Activated naive CD4-positive, alpha-beta T cell treated with anti-CD3 and anti-CD28 coated beads, Interleukin-2, amount 10 ng/mL, durations not matched to agents 7 days and 5 days (primary cell): ENCODE data around the gene MMP15.
A peak's percentile ranks its signal among the peaks of the same experiment; 100 is the strongest.
"Not testable (repeated sequence)": the region's sequence is repeated elsewhere in the genome, so short reads cannot be mapped to it uniquely, and the experiment has no call there.

Experiments
- CTCF ChIA-PET: fragments of 350-600 bp; sonication (Branson Sonifier 250); formaldehyde crosslinking; loops from one replicate; lab custom pipeline; 2021; ENCODE audit warnings: antibody characterized with exemption; lab: Charles Lee
- DNase-seq: peaks from one replicate; pipeline ENCODE4 v3.0.0-alpha.2; 2020
- H3K27ac Mint-ChIP-seq: one replicate; pipeline ENCODE4 v1.8.0; 2021; ENCODE audit warnings: mild to moderate bottlenecking, moderate library complexity, mixed read lengths
- H3K27me3 Mint-ChIP-seq: one replicate; pipeline ENCODE4 v1.8.0; 2021; ENCODE audit warnings: mild to moderate bottlenecking, mixed read lengths
- H3K36me3 Mint-ChIP-seq: one replicate; pipeline ENCODE4 v1.8.0; 2021; ENCODE audit warnings: mixed read lengths
- H3K4me1 Mint-ChIP-seq: one replicate; pipeline ENCODE4 v1.8.0; 2021; ENCODE audit warnings: mixed read lengths
- H3K4me3 Mint-ChIP-seq: one replicate; pipeline ENCODE4 v1.8.0; 2021; ENCODE audit warnings: mild to moderate bottlenecking, moderate library complexity, mixed read lengths
- H3K9me3 Mint-ChIP-seq: one replicate; pipeline ENCODE4 v1.8.0; 2021; ENCODE audit warnings: mixed read lengths

Gene MMP15

DNA sequence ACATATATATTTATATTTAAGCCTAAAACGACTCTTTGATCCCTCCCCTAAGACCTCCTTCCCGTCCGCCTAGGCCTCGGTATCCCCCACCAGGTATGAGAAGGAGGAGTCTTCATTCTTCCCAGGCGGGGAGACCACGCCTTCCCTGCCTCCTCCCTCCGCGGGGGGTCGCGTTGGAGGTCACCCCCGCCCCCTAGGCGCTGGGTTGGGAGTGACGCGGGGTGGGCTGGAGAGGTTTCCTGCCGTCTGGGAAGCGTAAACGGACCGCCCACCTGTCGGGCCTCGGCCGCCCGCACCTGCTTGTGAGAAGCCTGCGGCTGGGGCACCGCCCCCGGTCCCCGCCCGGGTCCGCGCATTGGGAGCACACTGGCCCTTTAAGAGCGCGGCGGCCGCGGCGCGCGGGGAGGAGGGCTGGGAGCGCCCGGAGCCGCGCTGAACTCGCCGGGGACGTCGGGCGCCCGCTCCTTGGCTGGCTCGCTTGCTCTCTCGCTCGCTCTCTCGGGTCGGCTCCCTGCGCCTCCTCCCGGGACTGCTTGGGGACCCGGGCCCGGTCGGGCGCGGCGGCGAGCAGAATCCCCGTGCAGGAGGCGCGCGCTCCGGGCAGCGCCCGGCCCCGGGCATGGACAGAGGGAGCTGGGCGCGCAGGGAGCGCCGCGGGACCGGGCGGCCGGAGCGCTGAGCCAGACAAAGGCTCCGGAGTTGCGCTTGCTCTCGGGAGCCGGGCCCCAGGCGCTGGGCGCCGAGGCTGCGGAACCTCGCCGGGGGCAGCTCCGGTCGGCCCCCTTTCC, at the start of gene MMP15:
Gene MMP15 (plus strand): TSS at position 404 of the 788 bp plus-strand sequence. CDS start 597 bp downstream, outside the sequence.
- no peaks in the 10 kb centered on the region for H3K9me3 Mint-ChIP-seq
- no peak within 1 kb of the TSS for H3K27ac Mint-ChIP-seq
- H3K36me3 Mint-ChIP-seq = peaks cover 4% of the 10 kb centered on the region
- CTCF ChIA-PET = interaction anchor here (0.8 to 1.4 kb wide), 4 partner anchors 45 to 467 kb away, joined by 3 to 4 read pairs (median 3); partner anchors contain the start of gene CFAP20
- peaks cover 14% of the 10 kb centered on the region for H3K4me1 Mint-ChIP-seq
- peaks cover 61% of the 10 kb centered on the region for H3K27me3 Mint-ChIP-seq
- H3K4me3 Mint-ChIP-seq = peak within 1 kb of the TSS; percentile 83
- peak; percentile 75 for DNase-seq

DNA sequence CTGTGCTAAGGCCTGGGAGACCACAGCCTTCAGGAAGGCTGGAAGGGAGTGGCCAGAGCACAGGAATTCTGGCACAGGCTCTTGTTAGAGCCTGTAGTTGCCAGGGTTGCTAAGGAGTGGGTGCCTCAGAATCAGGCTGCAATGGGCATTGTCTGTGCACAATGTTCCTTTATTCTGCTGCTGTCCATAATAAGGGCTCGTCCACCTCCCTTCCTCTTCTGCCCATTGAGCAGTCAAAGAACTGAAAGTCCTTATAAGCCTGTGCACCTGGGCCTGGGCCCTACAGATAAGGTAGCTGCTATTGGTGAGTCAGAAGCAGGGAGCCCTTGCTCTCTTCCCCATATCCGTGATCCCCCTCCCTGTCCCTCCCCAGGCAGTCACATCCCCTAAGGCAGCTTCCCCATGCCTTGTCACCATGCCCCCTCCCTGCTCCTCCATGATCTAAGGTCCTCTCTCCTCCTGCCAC, 49.2 kb upstream of the MMP15 start:
- CTCF ChIA-PET = interaction anchor here (2.1 kb wide), 1 partner anchor 22 kb away, joined by 6 read pairs; no protein-coding TSS in a partner anchor
- no peaks in the 10 kb centered on the region for H3K36me3 Mint-ChIP-seq
- no peak for DNase-seq
- no peak overlapping the region for H3K4me3 Mint-ChIP-seq
- no peak overlapping the region for H3K27ac Mint-ChIP-seq
- peaks cover 19% of the 10 kb centered on the region for H3K27me3 Mint-ChIP-seq
- H3K4me1 Mint-ChIP-seq = peaks cover 5% of the 10 kb centered on the region
- H3K9me3 Mint-ChIP-seq = no peaks in the 10 kb centered on the region

DNA sequence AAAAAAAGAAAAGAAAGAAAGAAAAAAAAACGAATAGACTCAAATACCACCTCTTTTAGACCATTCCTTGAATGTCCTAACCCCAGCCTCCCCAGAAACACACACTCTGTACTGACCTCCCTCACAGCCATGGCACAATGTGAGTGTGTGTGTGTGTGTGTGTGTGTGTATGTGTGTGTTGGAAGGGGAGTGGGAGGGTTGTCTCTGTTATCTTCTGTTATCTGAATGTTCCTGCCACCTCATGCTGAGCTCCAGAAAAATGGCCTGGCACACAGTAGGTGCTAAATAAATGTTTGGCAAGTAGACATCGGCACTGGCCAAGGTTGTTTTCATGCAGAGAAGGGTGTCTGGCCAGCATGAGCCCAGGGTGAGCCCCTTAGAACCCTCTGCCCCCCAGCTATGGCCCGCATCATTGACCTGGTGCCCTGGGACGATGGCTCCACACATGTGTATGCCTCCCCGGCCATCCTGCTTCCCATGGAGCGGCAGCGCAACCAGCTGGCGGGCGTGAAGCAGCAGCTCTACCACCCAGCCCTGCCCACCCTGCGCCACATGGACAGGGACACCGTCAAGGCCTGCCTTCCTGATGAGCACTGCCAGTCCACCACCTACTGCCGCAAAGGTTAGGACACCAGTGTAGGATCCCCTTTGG, 48.0 kb upstream of the MMP15 start:
- no peak overlapping the region for H3K27ac Mint-ChIP-seq
- H3K27me3 Mint-ChIP-seq = peaks cover 14% of the 10 kb centered on the region
- no peaks in the 10 kb centered on the region for H3K36me3 Mint-ChIP-seq
- H3K4me3 Mint-ChIP-seq = no peak overlapping the region
- CTCF ChIA-PET = interaction anchor here (2.1 kb wide), 1 partner anchor 21 kb away, joined by 6 read pairs; no protein-coding TSS in a partner anchor
- no peaks in the 10 kb centered on the region for H3K4me1 Mint-ChIP-seq
- no peak for DNase-seq
- no peaks in the 10 kb centered on the region for H3K9me3 Mint-ChIP-seq

DNA sequence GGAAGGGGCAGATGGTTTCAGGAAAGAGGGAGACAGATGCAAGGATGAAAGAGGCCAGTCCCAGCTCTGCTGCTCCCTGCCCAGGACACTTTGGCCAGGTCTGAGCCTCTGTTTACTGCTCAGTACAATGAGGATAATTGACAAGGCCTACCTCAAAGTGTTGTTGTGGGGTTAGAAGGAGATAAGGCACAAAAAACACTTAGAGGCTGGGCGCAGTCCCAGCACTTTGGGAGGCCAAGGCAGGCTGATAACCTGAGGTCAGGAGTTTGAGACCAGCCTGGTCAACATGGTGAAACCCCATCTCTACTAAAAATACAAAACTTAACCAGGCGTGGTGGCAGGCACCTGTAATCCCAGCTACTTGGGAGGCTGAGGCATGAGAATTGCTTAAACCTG, 47.5 kb upstream of the MMP15 start:
- not testable (repeated sequence) for H3K27ac Mint-ChIP-seq, DNase-seq, H3K4me1 Mint-ChIP-seq, H3K4me3 Mint-ChIP-seq, H3K9me3 Mint-ChIP-seq, H3K36me3 Mint-ChIP-seq
- CTCF ChIA-PET = interaction anchor here (2.1 kb wide), 1 partner anchor 21 kb away, joined by 6 read pairs; no protein-coding TSS in a partner anchor
- H3K27me3 Mint-ChIP-seq = peaks cover 14% of the 10 kb centered on the region

DNA sequence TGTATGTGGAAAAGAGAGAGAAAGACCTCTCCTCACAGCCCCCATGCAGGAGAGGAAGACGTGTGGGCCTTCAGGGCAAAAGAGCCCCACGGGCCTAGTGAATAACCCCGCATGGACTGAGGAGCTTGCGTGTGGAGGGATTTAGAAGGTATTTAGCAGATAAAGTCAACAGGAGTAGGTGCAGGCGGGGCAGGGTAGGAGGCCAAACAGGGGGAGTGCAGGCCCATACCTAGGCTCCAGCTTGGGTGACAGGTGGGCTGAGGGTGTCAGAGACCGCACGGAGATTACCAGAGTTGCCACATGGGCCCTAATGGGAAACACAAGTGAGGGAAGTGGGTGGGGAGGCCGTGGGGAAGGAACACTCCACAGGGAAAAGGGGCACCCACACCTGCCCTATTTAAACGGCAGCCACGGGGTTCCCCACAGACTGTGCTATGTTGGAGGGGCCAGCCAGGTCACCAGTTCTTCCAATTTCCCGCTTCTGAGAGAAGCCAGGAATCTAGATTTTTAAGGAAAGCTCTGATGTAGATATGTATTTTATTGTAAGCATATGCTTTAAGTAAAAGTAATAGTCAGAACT, 46.5 kb upstream of the MMP15 start:
- CTCF ChIA-PET = no interaction called here
- no peaks in the 10 kb centered on the region for H3K36me3 Mint-ChIP-seq
- H3K27ac Mint-ChIP-seq = no peak overlapping the region
- H3K4me3 Mint-ChIP-seq = no peak overlapping the region
- H3K4me1 Mint-ChIP-seq = peaks cover 3% of the 10 kb centered on the region
- no peaks in the 10 kb centered on the region for H3K9me3 Mint-ChIP-seq
- peaks cover 16% of the 10 kb centered on the region for H3K27me3 Mint-ChIP-seq
- no peak for DNase-seq

DNA sequence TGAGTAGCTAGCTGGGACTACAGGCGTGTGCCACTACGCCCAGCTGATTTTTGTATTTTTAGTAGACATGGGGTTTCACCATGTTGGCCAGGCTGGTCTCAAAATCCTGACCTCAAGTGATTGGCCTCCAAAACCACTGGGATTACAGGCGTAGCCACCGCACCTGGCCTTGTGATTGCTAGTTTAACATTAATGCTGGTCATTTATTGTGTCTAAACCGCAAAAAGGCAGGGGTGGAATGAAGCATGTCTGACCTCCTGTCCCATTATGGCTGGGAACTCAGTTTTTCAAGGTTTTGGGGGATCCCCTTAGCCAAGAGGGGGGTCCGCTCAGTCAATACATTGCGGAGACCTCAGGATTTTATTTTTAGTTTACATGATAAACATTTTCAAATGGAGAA, 43.9 kb upstream of the MMP15 start:
- Mint-ChIP-seq H3K4me3 (no peak overlapping the region), H3K27me3 (peaks cover 31% of the 10 kb centered on the region), H3K9me3 (no peaks in the 10 kb centered on the region), H3K27ac (no peak overlapping the region), H3K36me3 (no peaks in the 10 kb centered on the region), H3K4me1 (peaks cover 18% of the 10 kb centered on the region)
- CTCF ChIA-PET = no interaction called here
- no peak for DNase-seq

DNA sequence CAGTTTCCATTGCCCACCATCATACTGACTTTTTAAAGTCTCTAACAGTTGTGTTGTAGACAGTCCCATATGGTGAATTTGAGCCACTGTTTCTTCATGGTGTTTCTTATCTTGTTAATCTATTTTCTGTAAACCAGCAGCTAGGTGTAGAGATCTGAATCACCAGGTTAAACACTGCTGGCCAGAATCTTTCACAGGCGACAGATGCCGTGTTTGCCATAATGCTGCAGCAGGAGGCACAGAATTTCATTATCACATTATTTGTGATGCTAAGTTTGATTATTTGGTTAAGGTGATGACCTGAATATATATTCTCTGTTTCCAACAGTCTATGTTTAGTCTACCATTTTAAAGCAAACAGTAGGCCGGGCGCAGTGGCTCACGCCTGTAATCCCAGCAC, 43.2 kb upstream of the MMP15 start:
- no peak for DNase-seq
- peaks cover 18% of the 10 kb centered on the region for H3K4me1 Mint-ChIP-seq
- peaks cover 38% of the 10 kb centered on the region for H3K27me3 Mint-ChIP-seq
- no peak overlapping the region for H3K27ac Mint-ChIP-seq
- H3K36me3 Mint-ChIP-seq = no peaks in the 10 kb centered on the region
- no peaks in the 10 kb centered on the region for H3K9me3 Mint-ChIP-seq
- CTCF ChIA-PET = no interaction called here
- H3K4me3 Mint-ChIP-seq = no peak overlapping the region

DNA sequence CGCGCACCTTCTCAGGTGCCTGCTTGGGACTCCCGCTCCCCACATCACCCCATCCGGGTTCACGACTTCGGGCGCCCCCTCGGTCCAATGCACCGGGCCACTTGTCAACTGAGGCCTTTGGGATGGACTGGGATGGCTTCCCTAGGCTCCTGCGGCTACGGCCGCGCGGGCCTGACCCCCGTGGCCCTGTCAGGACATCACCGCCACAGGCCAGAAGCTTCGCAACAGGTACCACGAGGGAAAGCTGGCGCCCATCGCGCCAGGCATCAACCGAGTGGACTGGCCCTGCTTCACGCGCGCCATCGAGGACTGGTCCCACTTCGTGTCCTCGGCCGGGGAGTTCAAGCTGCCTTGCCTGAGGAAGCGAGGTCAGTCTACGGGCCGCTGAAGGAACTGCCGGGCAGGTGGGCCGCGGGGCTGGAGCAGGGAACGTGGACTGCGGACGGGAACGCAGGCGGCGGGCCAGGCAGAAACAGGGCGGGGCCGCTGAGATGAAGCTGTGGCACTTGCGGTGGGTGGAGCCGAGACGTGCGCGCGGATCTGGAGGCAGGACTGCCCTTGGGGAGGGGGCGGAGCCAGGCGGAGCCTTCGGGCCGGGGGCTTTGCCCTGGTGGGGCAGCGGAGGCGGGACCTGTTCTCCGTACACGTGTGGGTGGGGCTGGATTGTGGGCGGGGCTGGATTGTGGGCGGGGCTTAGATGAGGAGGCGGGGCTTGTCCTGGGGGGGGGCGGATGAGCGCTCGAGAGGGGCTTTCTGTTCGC, 40.9 kb upstream of the MMP15 start:
- Mint-ChIP-seq H3K27me3 (peaks cover 42% of the 10 kb centered on the region), H3K27ac (no peak overlapping the region), H3K9me3 (no peaks in the 10 kb centered on the region), H3K4me3 (peak overlapping the region; percentile 82), H3K4me1 (peaks cover 18% of the 10 kb centered on the region), H3K36me3 (no peaks in the 10 kb centered on the region)
- CTCF ChIA-PET = interaction anchor here (1.3 kb wide), 1 partner anchor 9 kb away, joined by 3 read pairs; no protein-coding TSS in a partner anchor
- DNase-seq = peak; percentile 95

DNA sequence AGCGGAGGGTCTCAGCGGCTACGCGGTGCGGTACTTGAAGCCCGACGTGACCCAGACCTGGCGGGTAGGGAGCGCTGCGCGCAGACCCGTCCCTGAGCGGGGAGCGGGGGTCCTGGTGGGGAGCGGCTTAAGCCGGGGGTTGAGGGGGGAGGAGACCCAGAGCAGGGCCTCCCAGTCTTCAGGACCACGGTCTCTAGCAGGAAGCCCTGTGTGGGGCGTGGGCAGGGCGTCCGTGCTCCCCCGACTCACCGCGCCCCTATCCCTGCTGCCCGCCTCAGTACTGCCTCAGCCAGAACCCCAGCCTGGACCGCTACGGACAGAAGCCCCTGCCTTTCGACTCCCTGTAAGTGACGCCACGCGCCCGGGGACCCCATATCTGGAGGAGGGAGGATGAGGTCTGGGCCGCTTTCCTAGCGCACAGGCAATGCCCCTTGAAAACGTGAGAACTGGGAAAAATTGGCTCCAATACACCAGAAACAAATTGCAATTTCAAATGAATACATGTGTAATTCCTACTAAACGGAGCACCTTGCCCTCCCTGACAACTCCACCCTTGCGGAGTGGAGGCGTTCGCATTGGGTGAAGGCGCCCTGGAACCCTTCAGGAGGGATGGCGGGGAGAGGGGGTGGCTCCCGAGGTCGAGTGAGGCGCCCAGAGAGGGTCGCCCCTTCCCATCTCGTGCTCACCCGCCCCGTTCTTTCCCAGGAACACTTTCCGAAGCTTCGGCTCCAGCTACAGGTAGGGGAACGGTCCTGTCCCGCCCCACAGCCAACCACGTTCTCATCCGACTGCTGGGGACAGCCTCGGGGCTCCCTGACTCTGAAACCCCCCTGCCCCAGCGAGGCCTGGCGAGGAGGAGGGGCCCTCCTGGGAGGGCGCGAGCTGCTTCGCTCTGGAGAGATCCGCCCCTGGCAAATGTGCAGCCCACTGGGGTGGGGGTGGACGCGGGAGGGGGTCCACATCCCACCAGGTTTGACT, 40.1 kb upstream of the MMP15 start:
- Mint-ChIP-seq H3K36me3 (no peaks in the 10 kb centered on the region), H3K27ac (no peak overlapping the region), H3K4me1 (peaks cover 18% of the 10 kb centered on the region), H3K9me3 (no peaks in the 10 kb centered on the region), H3K27me3 (peaks cover 42% of the 10 kb centered on the region), H3K4me3 (peak overlapping the region; percentile 82)
- CTCF ChIA-PET = no interaction called here
- DNase-seq = no peak

DNA sequence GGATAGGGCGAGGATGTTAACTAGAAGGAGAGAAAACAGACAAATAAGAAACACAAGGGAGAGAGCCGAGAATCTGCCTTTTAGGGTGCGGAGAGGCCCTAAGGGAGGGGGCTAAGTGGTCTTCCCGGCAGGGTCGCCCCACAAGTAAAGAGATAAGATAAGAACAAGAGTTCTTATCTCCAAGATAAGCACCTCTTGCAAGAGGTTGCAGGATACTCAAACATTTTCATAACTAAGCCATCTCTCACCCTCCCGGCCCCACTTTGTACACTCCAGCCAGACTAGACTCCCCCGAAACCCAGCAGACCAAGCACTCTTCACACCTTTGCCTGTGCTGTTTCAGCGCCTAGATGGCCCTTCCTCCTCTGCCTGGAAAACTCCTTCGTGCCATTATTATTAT, 39.4 kb upstream of the MMP15 start:
- Mint-ChIP-seq H3K36me3 (no peaks in the 10 kb centered on the region), H3K9me3 (no peaks in the 10 kb centered on the region), H3K4me1 (peaks cover 18% of the 10 kb centered on the region), H3K27ac (no peak overlapping the region), H3K4me3 (no peak overlapping the region), H3K27me3 (peaks cover 42% of the 10 kb centered on the region)
- no peak for DNase-seq
- CTCF ChIA-PET = no interaction called here

DNA sequence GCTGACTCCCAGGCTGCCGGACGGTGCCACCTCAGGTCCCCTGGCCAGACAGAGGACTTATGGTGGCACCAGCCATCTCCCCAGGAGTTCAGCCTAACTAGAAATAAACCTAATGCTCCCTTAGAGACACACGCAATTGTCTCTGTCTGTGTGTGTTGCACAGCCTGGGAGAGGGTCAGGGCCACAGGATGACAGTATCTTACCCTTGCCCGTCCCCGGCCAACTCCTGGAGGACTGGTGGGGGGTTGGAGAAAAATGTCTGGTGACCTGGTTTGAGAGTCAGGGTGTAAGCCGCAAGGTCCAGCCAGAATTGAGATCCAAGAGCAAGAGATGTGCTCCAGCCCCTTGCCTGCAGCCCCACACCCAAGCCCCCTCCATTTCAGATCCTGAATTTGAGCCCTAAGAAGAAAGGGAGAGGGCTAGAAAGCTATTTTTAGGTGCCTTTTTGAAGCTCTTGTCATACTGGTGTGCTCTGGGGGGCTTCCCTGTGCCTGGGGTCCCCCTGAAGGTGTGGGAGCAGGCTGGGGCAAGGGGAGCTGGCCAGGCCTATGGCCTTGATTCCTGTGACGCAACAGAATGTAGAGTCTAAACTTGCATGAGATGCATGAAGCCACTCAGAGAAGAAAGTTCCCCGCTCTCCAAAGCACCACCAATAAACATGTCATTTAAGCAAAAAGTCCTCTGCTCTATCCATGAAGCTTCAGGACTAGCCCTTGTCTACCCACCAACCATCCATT, 37.9 kb upstream of the MMP15 start:
- Mint-ChIP-seq H3K4me1 (peaks cover 18% of the 10 kb centered on the region), H3K9me3 (no peaks in the 10 kb centered on the region), H3K4me3 (no peak overlapping the region), H3K27me3 (peaks cover 42% of the 10 kb centered on the region), H3K36me3 (no peaks in the 10 kb centered on the region), H3K27ac (no peak overlapping the region)
- CTCF ChIA-PET = no interaction called here
- DNase-seq = no peak

DNA sequence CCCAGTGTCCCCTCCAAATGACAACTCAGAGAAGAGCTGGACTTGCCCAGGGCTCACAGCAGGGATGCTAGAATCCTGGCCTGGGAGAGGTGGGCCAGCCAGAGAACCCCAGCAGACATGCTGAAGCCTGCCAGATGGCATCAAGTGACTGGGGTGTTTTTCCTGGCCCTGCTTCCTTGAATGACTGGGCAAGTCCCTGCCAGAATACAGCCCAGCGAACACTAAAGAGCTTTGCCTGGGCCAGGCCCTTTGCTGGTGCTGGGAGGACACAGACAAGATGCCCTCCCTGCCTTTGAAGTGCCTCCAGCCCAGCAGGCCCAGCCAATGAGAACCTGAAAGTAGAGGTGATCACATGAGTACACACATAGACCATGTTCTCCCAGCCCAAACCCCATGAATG, 36.6 kb upstream of the MMP15 start:
- DNase-seq = no peak
- peaks cover 37% of the 10 kb centered on the region for H3K27me3 Mint-ChIP-seq
- H3K27ac Mint-ChIP-seq = no peak overlapping the region
- H3K4me1 Mint-ChIP-seq = peaks cover 17% of the 10 kb centered on the region
- H3K9me3 Mint-ChIP-seq = no peaks in the 10 kb centered on the region
- H3K4me3 Mint-ChIP-seq = no peak overlapping the region
- CTCF ChIA-PET = no interaction called here
- H3K36me3 Mint-ChIP-seq = no peaks in the 10 kb centered on the region
